GM21576 (cell line): Measurements from ENCODE around the gene FBN2.
"Not testable (repeated sequence)": the region's sequence is repeated elsewhere in the genome, so short reads cannot be mapped to it uniquely, and the experiment has no call there.

Experiments
- ATAC-seq: cut with Tn5 transposase; IDR thresholded peaks from one replicate; pipeline ENCODE4 v1.9.1; 2021; ENCODE audit warnings: mild to moderate bottlenecking, moderate library complexity; ENCODE audit not compliant: unreplicated experiment

FBN2 gene

GRCh38 chr5:128328007-128328406, 210.0 kb downstream of the FBN2 start:
- no peak for ATAC-seq

DNA sequence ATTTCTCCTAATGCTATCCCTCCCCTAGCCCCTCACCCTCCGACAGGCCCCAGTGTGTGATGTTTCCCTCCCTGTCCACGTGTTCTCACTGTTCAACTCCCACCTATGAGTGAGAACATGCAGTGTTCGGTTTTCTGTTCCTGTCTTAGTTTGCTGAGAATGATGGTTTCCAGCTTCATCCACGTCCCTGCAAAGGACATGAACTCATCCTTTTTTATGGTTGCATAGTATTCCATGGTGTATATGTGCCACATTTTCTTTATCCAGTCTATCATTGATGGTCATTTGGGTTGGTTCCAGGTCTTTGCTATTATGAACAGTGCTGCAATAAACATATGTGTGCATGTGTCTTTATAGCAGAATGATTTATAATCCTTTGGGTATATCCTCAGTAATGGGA, 216.6 kb downstream of the FBN2 start:
- not testable (repeated sequence) for ATAC-seq

- ATAC-seq, result no peak
Measured at GRCh38 chr5:128318691-128319090, 219.4 kb downstream of the FBN2 start.

- ATAC-seq, result no peak
Measured at GRCh38 chr5:128317481-128317880, 220.6 kb downstream of the FBN2 start.

- ATAC-seq, result no peak
Measured at GRCh38 chr5:128315671-128316070, 222.4 kb downstream of the FBN2 start.

GRCh38 chr5:128305341-128305740, 232.7 kb downstream of the FBN2 start:
- ATAC-seq, result no peak

- no peak for ATAC-seq
Measured at GRCh38 chr5:128304791-128305190, 233.3 kb downstream of the FBN2 start.

GRCh38 chr5:128304088-128304487, 234.0 kb downstream of the FBN2 start:
- ATAC-seq, result no peak

- ATAC-seq, result no peak
Measured at GRCh38 chr5:128303593-128303992, 234.5 kb downstream of the FBN2 start.

GRCh38 chr5:128300181-128300580, 237.9 kb downstream of the FBN2 start:
- ATAC-seq, result no peak

DNA sequence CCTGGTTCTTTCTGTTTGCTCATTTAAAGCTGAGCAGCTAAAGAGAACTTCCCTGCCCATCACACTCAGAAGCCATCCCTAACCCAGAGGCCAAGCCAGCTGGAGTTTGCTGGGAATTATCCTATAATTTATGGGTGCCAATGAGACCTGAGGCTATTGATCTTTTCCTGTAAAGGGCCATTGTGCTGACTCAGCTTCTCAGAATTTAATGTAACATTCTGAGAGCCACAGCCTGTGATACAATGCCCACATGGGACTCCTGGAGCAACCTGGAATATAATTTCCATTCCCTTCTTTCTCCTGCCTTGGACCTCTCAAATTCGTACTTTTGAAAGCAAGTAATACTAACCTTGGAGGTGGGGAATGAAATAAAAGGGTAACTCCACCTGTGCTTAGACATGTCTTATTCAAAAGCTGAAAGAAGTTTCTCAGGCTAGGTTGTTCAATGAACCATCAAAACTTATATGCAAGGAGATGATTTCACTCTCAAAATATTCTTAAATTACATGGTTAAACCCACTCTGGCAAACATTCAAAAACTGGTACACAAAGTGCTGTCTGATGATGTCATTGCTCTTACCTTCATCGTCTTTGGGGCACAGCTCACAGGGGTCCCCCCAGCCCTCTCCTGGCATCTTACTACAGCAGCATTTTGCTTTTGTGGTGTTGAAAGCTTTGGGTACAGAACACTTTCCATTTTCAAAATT, 247.7 kb downstream of the FBN2 start:
- no peak for ATAC-seq

- ATAC-seq, result no peak
Measured at GRCh38 chr5:128287740-128288139, 250.3 kb downstream of the FBN2 start.

DNA sequence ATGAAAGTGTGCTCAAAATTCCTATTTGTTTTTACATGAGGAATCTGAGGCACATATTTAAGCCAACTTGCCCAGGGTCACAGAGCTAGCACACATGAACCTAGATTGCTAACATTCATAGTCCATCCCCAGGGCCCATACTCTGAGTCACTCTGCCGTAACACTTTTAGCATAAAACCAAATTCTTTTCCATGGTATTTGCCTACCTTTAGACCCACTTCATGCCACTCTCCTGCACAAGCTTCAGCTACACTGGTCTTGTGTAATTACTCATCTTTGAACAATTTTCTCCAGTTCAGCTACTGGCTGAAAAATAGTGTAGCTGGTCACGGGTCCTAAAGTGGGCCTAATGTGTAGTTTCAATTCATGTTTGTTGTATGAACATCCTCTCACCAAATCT, 253.8 kb downstream of the FBN2 start:
- no peak for ATAC-seq

DNA sequence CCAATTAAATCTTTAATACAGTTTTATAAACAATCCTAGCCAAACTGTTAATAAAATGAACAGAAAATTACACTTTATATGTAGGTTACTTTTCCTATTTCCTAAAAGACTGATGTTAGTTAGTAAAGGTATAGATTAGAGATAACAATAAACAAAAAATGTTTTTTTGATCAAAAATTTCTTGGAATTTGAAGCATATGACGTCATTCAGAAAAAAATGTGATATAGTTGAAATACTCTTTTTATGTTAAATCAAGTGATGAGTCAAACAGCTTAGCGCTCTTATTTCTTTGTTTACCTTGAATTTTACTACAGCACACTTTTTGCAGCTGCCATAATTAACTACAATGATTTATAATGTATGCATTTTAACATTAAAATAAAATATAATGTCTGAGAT, 258.7 kb downstream of the FBN2 start:
- ATAC-seq, result no peak

DNA sequence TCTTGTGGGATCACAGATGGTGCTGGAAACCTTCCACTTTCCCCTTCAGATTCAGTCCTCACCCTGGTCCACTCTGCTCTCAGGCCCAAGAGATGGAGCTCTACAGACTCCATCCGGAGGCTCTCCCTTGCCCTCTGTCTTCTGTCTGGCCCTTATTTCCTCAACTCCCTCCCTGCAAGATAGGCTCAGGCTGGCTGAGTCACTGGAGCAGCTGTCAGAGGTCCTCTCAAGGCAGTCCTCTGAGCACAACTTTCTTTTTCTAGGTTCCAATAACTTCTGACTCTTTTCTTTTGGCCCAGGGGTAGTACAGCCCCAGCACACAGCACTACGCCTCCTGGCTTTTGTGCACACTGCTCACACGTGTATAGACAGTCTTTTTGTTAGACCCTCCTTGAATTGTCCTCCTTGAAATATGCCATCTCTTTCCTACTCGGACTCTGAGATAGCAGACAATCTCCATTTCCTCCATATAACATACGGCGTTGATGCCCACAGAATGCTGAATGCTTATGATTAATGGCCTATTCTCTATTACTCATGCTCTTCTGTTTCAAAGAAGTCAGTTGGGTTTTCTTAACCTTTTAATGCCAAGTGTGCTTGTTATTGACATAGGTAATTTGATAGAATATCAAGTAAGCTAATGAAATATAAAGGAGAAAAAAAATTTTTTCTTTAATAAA, 261.4 kb downstream of the FBN2 start:
- ATAC-seq, result no peak

GRCh38 chr5:128274441-128274840, 263.6 kb downstream of the FBN2 start:
- ATAC-seq, result no peak

GRCh38 chr5:128273736-128274135, 264.3 kb downstream of the FBN2 start:
- no peak for ATAC-seq

- ATAC-seq, result no peak
Measured at GRCh38 chr5:128271859-128272464, 266.1 kb downstream of the FBN2 start.

- no peak for ATAC-seq
Measured at GRCh38 chr5:128271071-128271470, 267.0 kb downstream of the FBN2 start.

DNA sequence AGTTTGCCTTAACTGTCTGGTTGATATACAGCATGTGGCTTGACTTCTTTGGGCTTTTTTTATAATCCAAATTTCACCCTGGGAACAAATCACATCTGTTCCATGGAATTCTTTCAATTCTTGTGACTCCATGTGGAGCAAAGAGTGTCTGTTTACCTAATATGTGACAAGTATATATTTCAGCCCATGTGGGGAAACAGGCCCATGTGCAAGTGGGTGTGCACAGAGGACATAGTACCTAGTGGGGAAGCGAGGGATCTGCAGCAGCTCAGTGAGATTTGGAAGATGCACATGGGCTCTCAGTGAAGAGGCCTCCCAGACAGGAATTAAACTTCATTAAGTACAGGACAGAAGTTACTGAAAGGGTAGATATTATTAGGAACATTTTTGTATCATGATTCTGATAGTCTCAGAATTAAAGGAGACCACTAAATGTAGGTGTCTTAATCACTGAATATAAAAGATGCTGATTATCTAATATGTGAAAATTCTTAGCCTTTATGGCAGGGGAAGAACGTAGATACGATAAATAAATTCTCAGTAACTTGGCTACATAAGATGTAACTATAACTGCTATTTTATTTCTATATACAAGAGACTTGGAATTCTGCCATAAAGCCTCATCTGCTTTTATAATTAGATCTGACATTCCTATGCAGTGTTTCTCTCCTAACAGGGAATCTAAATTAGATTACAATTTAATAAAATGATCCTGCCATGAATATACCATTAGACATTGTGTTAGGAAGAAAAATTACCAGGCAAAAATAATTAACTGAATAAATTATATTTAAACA, 273.3 kb downstream of the FBN2 start:
- no peak for ATAC-seq

DNA sequence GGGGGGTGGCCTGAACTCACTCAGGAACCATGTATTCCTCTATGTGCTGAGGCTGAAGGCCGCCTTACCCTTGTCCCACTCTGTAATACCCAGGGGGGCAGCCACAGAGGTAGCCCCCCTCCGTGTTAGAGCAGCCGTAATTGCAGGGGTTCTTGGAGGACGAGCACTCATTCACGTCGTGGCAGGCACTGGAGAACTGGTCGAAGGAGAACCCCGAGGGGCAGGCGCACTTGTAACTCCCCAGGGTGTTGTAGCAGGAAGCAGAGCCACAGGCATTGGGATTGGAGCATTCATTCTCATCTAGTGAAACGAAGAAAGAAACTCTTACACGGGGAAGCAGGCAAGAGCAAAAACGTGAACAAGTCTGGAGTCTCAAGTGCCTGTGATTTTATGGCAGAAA, 274.7 kb downstream of the FBN2 start:
- no peak for ATAC-seq
